ENCODE results near the gene BCL2L2.

The BCL2L2 gene

DNA sequence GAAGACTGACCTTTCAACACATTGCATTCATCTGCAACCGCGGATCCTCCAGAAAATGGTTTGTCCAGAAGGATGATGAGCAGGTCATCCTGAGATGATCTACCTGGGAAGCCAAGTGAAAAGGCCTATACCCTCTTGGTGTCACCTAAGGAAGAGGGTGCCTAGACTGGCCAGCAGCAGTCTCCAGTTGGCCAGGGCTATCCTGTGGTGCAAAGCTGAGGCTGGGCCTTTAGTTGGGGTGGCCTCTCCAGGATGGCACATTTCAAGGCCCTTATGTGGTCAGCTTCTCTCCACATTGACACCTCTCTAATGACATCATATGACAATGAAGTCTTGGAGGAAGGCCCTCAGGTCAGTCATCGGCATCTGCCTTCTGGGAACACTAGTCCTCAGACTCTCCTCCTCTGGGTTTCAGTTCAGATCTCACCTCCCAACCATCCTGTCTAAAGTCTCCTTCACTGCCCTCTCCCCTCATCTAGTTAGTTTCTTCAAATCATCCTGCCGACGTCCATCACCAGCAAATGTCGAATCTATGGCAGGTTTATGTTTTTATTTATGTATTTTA lies 49.3 kb downstream of the BCL2L2 start:
- no peak for DNase-seq (ENCODE audit: low spot score)

DNA sequence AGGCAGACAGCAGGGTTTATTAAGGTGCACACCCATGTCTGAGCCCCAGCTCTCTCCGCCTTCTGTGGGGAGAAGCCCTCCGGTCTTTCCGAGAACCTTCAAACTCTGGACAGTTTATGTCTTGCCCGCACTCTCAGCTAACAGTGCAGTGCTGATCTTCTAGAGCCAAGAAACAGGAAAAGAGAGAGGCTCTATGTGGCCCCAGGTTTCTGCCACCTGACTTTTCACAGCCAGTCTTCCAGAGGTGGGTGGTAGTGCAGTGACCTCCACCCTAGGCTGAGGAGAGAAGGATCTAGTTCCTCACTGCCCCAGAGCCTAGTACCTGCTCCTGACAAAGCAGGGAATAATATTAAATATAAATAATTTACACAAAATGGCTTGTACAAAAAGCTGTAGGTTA lies 50.0 kb downstream of the BCL2L2 start:
- DNase-seq (ENCODE audit: low spot score): no peak

DNA sequence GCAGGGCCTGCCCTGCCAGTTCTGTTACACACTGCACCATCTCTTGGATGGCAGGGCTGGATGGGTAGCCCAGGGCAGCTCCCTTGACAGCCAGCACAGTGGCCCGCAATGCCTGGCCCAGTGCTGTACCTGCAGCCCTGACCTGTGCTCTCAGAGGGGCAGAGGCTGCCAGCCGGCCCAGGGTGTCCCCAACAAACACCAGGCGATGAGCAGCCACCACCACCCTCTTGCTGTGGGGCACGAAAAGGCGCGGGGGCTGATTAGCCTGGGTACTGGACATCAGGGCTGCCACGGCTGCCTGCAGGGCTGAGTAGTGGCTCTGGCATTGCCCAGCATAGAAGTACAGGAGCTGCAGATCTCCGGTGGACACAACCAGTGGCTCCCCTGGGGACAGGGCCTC lies 50.6 kb downstream of the BCL2L2 start:
- no peak for DNase-seq (ENCODE audit: low spot score)

DNA sequence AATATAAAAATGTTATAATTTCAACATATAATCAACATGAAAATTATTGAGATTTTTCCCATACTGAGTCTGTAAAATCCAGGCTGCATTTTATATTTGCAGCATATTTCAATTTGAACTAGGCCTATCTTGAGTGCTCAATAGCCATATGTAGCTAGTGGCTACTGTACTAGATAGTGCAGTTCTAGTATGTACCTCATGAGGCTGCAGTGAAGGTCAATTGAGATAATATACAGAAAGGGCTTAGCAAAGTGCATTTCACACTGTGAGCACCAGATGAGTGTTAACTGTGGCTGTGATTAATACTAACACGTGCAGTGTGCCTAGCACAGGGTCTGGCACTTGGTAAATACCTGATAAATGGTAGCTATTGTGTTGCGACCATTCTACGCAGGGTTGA lies 51.4 kb downstream of the BCL2L2 start:
- no peak for DNase-seq (ENCODE audit: low spot score)

DNA sequence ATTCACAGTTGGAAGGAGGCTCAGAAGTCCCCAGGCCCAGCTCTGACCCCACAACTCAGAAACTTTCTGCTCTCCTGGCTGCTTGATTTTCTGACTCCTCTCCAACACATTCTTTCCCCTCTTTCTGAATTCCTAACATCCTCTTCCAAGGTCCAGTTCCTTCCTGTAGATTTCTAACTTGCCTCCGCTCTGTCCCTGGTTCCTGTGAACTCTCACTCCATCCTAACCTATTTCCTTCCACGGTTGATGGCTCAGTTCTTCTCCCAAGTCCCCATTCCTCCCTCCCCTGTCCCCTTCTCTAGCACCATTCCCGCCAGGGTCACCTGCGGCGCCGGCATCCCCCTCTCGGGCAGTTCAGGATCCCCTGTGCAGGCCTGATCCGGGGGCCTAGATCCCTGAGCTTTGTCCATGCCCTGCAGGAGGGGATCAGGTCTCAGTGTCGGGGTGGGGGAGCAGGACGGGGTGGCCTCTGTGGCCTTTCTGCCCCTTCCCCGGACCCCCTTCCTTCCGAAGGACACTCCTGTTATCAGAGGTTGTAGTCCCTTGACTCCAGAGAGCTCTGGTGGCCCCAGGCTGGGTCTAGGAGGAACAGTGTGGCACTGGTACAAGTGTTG lies 52.0 kb downstream of the BCL2L2 start:
- no peak for DNase-seq (ENCODE audit: low spot score)

DNA sequence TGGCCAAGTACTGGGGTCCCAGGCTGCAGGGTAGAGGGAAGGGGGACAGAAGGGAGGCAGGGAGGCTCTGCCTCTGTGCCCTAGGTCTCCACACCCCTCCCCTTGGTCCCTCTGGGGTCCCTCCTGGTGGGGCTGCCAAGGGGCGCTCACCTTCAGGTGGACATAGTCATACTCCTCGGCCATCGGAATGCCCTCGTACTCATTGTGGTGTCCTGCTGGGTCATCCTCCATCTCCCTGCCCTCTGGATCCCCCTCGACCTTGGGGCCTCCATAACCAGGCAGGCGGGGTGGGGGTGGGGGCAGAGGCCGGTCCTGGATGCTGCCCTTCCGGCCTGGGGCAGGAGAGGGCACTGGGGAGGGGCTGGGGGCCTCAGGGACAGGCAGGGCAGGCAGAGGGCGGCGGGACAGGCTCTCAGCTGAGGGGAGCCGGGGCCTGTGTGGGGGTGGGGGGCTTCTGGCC lies 52.6 kb downstream of the BCL2L2 start:
- no peak for DNase-seq (ENCODE audit: low spot score)

DNA sequence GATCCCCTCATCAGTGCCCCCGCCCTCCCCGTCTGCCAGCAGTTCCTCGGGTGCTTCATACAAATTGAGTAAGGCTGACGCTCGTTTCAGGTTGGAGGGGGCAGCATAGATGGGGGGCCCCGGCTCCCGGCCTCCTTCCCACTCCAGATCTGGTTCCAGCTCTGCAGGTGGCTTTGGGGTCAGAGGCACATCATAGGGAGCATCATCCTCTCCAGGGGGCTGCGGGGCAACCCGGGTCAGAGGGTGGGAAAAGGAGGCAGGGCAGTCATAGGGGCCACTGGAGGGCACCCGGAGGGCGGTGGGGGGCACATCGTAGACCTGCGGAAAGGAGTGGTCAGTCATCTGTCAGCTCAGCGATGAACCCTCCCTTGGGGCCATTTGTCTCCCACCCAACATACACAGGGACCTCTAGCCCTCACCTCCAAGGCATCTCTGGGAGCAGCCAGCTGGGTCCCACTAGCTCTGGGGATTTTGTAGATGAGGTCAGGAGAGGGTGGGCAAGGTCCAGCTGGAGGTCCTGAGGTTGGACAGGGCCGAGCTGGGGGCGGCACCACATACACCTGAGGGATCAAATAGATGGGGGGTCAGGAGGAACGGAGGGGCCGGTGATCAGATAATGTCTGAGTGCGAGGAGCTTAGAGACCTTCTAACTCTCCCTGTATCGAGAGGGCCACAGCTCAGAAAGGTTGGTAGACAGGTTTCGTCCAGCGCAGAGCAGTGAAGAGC lies 53.3 kb downstream of the BCL2L2 start:
- DNase-seq (ENCODE audit: low spot score): no peak

DNA sequence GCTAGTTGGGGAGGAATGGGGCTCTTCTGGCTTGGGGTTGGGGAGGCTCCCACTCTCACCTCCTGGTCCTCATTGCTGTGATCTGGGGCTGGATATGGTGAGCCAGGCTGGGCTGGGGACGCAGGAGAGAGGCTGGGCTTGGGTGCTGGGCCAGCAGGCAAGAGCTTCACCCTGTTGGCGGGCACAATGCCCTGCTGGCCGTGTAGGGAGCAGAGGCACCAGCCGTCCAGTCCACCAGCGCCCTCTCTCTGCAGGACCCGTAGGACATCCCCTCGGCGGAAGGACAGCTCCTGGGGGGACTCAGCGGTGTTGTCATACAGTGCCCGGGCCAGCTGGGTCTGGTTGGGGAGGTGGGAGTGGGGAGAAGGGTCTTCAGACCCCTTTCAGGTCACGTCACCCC lies 53.9 kb downstream of the BCL2L2 start:
- no peak for DNase-seq (ENCODE audit: low spot score)

DNA sequence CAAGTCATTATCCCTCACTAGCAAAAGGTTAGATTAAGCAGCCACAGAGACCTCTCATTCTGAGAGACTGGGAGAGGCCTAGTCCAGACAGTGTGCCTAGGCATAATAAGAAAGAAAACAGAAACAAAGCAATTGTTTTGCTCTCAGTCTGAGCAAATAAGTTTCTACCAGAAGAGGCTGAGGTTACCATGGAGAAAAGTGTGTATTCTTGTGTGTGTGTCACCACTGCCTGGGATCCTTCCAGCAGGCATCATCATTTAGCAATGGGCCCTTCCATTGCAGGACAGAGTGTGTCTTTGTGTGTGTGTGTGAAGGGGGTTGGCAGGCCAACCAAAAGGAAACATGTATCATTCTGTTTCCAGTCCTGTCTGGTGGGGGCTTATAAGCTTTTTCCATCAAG lies 54.7 kb downstream of the BCL2L2 start:
- DNase-seq (ENCODE audit: low spot score): no peak

Small RNAs within 50 kb of the gene (small RNA-seq; reads per million reads assigned to genes)
- gene RNU6-1046P: 0 reads per million in 2 experiments

Data from SK-N-DZ (cell line).